GM12878 (cell line): ENCODE data around the gene ISG15. TPM values are rescaled to one million over a fixed set of nuclear protein-coding genes. Genes with fewer than 3 reads are reported as not detected.

Source experiments
- ATAC-seq: fragments of 200-7000 bp; cut with Tn5 transposase; 3 replicates; pipeline ENCODE4 v1.9.1; 2020; ENCODE audit warnings: mild to moderate bottlenecking, moderate library complexity
- BruUV-seq: library from RNA; stranded (reverse); fragments of 400-500 nt; replicated peaks from 2 replicates; lab custom pipeline; 2021; lab: Mats Ljungman, UMichigan
- CTCF ChIA-PET: fragments of 300-600 bp; sonication (Branson Sonifier 250); formaldehyde crosslinking; extraction: SDS; loops from one replicate; lab custom pipeline; 2021; ENCODE audit warnings: inconsistent platforms; lab: Yijun Ruan, JAX
- POLR2A ChIA-PET: fragments of 350-600 bp; formaldehyde crosslinking; extraction: SDS; loops from one replicate; lab custom pipeline; 2021; ENCODE audit warnings: inconsistent platforms; lab: Charles Lee
- RAD21 ChIA-PET: fragments of 300-600 bp; sonication (Branson Sonifier 250); formaldehyde crosslinking; loops from one replicate; lab custom pipeline; 2023; ENCODE audit warnings: antibody characterized with exemption; ENCODE audit not compliant: unreplicated experiment; lab: Charles Lee
- SMC1A ChIA-PET: fragments of 300-600 bp; sonication (Branson Sonifier 250); formaldehyde crosslinking; loops from one replicate; lab custom pipeline; 2023; ENCODE audit not compliant: unreplicated experiment, uncharacterized antibody; lab: Charles Lee
- DNase-seq: peaks from one replicate; pipeline ENCODE4 v3.0.0-alpha.2; 2011; ENCODE audit warnings: low read depth, low spot score
- FAIRE-seq: peaks from 3 replicates; lab custom pipeline; 2011; peaks lifted over from hg19 to GRCh38; lab: Jason Lieb, UNC
- H2AFZ ChIP-seq: 2 replicates; pipeline ENCODE4 v1.6.0; 2011; ENCODE audit warnings: low read depth, low read length, control low read depth; ENCODE audit not compliant: control insufficient read depth
- H3K27ac ChIP-seq: 2 replicates; pipeline ENCODE4 v1.5.1; 2011; ENCODE audit warnings: control low read depth; ENCODE audit not compliant: control insufficient read depth, insufficient read depth
- H3K27me3 ChIP-seq, 2 experiments: replicated peaks in 1 of 2; 2 replicates each; pipeline versions ENCODE4 v1.6.0 to v1.6.1; 2011; ENCODE audit warnings: low read length in 1 of 2; ENCODE audit not compliant: control insufficient read depth in 2 of 2, insufficient read depth in 2 of 2
- H3K36me3 ChIP-seq, 2 experiments: 2 replicates each; pipeline ENCODE4 v1.5.1; 2011; ENCODE audit warnings: low read length in 1 of 2; ENCODE audit not compliant: control insufficient read depth in 2 of 2, insufficient read depth in 2 of 2
- H3K4me1 ChIP-seq: 2 replicates; pipeline ENCODE4 v1.6.1; 2011; ENCODE audit warnings: mild to moderate bottlenecking, low read length, moderate library complexity, mixed read lengths; ENCODE audit not compliant: control insufficient read depth, insufficient read depth
- H3K4me2 ChIP-seq: 2 replicates; pipeline ENCODE4 v1.6.0; 2011; ENCODE audit warnings: control low read depth; ENCODE audit not compliant: control insufficient read depth, insufficient read depth
- H3K4me3 ChIP-seq: fragments of 200-600 bp; sonication (generic); 2 replicates; pipeline ENCODE4 v1.5.1; 2016
- H3K79me2 ChIP-seq: 2 replicates; pipeline ENCODE4 v1.6.0; 2011; ENCODE audit warnings: low read length; ENCODE audit not compliant: control insufficient read depth, insufficient read depth
- H3K9ac ChIP-seq: 2 replicates; pipeline ENCODE4 v1.8.0; 2011; ENCODE audit warnings: low read length, control low read depth, mixed read lengths; ENCODE audit not compliant: control insufficient read depth, insufficient read depth
- H3K9me3 ChIP-seq: replicated peaks from 3 replicates; pipeline ENCODE4 v1.5.1; 2011; ENCODE audit warnings: mild to moderate bottlenecking, low read length; ENCODE audit not compliant: control insufficient read depth, insufficient read depth
- H4K20me1 ChIP-seq: 2 replicates; pipeline ENCODE4 v1.6.0; 2011; ENCODE audit not compliant: control insufficient read depth, insufficient read depth
- MEF2A ChIP-seq: IDR thresholded peaks from 2 replicates; pipeline ENCODE4 v1.6.1; 2011; ENCODE audit warnings: low read depth, mild to moderate bottlenecking, low read length, moderate library complexity; ENCODE audit not compliant: insufficient read depth
- MYC ChIP-seq: IDR thresholded peaks from 2 replicates; pipeline ENCODE4 v1.6.1; 2011; ENCODE audit warnings: mild to moderate bottlenecking, low read length, moderate library complexity, inconsistent platforms; ENCODE audit not compliant: insufficient read depth, insufficient replicate concordance, insufficient read length, severe bottlenecking
- NBN ChIP-seq: fragments of 450-650 bp; IDR thresholded peaks from 2 replicates; pipeline ENCODE4 v1.6.1; 2016
- RUNX3 ChIP-seq: IDR thresholded peaks from 2 replicates; pipeline ENCODE4 v1.6.1; 2012; ENCODE audit warnings: low read length, inconsistent platforms
- TCF3 ChIP-seq: IDR thresholded peaks from 2 replicates; pipeline ENCODE4 v1.6.1; 2012; ENCODE audit warnings: low read depth, mild to moderate bottlenecking, low read length, borderline replicate concordance; ENCODE audit not compliant: insufficient read depth
- WGBS: methylation state at CpG from one replicate; pipeline ENCODE4 v1.1.6; 2016; ENCODE audit warnings: low lambda C conversion rate; ENCODE audit not compliant: insufficient replicate concordance, insufficient coverage; ENCODE audit errors: missing lambda C conversion rate; 5-methylcytosine and 5-hydroxymethylcytosine counted together
- in situ Hi-C: fragments of 300-500 bp; cut with MboI; formaldehyde crosslinking; loops from 9 replicates; pipeline ENCODE4 v1.14.3; 2018; ENCODE audit warnings: mixed read lengths
- intact Hi-C: fragments of 100-400 bp; cut with micrococcal nuclease; formaldehyde crosslinking; loops from one replicate; pipeline ENCODE4 v1.14.2; 2022; ENCODE audit not compliant: unreplicated experiment
- polyA plus RNA-seq, 11 experiments: library from polyadenylated mRNA; depleted of rRNA in 4 of 11; unstranded in 6 of 11; stranded (reverse) in 5 of 11; fragments of >200 nt; fragmentation: Nextera tagmentation in 4 of 11; fragmentation: Illumina TruSeq in 1 of 11; extraction: Ambion mirVana in 4 of 11; extraction: Trizol in 1 of 11; gene quantifications; 1 replicate in 1 of 11; 2 replicates in 10 of 11; pipeline versions ENCODE4 v1.2.1 to v1.2.3, GENCODE V29; 2011 to 2016; ENCODE audit warnings: inconsistent platforms in 2 of 11, missing spikeins in 2 of 11, low read depth in 1 of 11
- total RNA-seq, 4 experiments: library from RNA; depleted of rRNA in 3 of 4; stranded (reverse); fragments of >200 nt in 3 of 4; fragmentation: Illumina TruSeq in 1 of 4; extraction: Trizol in 1 of 4; gene quantifications; 2 replicates each; pipeline versions ENCODE4 v1.2.1 to v1.2.3, GENCODE V29; 2013 to 2021
- TF ChIP-seq, protein P1 (sequence below): fragments of 450-650 bp; IDR thresholded peaks from 2 replicates; pipeline ENCODE4 v1.6.1; 2018; ENCODE audit warnings: mild to moderate bottlenecking, low read depth, moderate library complexity; ENCODE audit not compliant: partially characterized antibody
- TF ChIP-seq, protein P2 (sequence below): IDR thresholded peaks from 2 replicates; pipeline ENCODE4 v1.6.1; 2012; ENCODE audit warnings: low read depth, low read length, improper control_type of control experiment
- TF ChIP-seq, protein P3 (sequence below): fragments of 150-350 bp; IDR thresholded peaks from 2 replicates; pipeline ENCODE4 v1.6.1; 2014; ENCODE audit warnings: mild to moderate bottlenecking, low read depth, low read length

ISG15 gene
- total and polyA plus RNA-seq, 10 of the 15 experiments (the other 5 are each of a cell fraction or from before 2014, with no cell fraction given), result 7.8 to 384 (median 274) TPM

DNA sequence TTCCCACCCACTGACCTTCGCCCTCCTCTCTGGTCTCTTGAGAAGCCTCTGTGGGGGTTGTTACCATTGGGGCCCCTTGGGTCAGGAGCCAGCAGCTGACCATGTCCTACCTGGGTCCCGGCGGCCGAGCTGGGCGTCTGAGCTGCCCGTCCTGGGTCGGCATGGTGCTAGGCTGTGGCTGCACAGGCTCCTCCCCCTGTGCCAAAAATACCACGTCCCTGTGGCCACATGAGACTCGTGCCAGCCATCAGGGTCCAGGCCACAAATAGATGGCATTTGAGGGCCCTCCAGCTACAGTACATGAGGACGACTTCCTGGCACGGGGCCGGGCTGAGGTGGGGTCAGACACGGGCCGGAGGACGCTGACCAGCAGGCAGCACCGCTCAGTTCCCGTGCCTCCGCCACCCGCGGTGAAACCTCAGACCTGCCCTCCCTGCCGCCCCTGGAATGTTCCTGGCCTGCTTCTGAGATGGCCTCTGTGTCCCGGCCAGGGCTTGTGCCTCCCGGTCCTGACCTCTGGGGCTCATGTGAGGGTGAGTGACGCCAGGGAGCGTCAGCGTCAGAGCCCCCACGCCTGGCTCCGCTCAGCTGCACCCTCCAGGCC lies 31.2 kb upstream of the ISG15 start, which contains the start of gene PERM1:
PERM1 (minus strand) TSS at position 139 of the 604 bp plus-strand sequence. CDS start 1,064 bp downstream, outside the sequence.
- SMC1A ChIA-PET, result interaction anchor here (0.7 to 2.2 kb wide), 4 partner anchors 15 to 228 kb away, joined by 3 to 5 read pairs (median 4); partner anchors contain the start of gene PLEKHN1
- intact Hi-C loops, result no loop called here
- TF ChIP-seq MYC, result no peak
- H3K4me1 ChIP-seq, result no peaks in the 10 kb centered on the region
- RAD21 ChIA-PET, result interaction anchor here (1.0 to 2.2 kb wide), 6 partner anchors 8 to 309 kb away, joined by 3 to 16 read pairs (median 6); partner anchors contain the start of gene ISG15
- CTCF ChIA-PET, result interaction anchor here (1.6 to 8.0 kb wide), 7 partner anchors 11 to 310 kb away, joined by 4 to 56 read pairs (median 12); no protein-coding TSS in a partner anchor
- no peaks in the 10 kb centered on the region for H4K20me1 ChIP-seq
- no peaks in the 10 kb centered on the region for H3K79me2 ChIP-seq
- POLR2A ChIA-PET, result interaction anchor here (0.8 kb wide), 2 partner anchors 15 to 32 kb away, joined by 3 read pairs; partner anchors contain the start of genes ISG15 and PLEKHN1
- in situ Hi-C loops, result loop anchor here (5.0 kb wide), 1 partner anchor 80 kb away; no protein-coding TSS in a partner anchor
- H3K27ac ChIP-seq, result no peak within 1 kb of the TSS
- FAIRE-seq, result no peak
- H3K36me3 ChIP-seq, result no peaks in the 10 kb centered on the region
- no peak within 1 kb of the TSS for H3K4me2 ChIP-seq
- no peak for ATAC-seq
- DNase-seq, result no peak
- 38% methylated on average over 28 of the region's 28 CpGs for WGBS
- no peaks in the 10 kb centered on the region; the same call in 2 of the 3 replicates for H3K9me3 ChIP-seq
- no TSS peak for BruUV-seq
- H3K4me3 ChIP-seq, result no peak within 1 kb of the TSS
- H3K9ac ChIP-seq, result no peak within 1 kb of the TSS
- no peaks in the 10 kb centered on the region for H3K27me3 ChIP-seq
- H2AFZ ChIP-seq, result no peak within 1 kb of the TSS

DNA sequence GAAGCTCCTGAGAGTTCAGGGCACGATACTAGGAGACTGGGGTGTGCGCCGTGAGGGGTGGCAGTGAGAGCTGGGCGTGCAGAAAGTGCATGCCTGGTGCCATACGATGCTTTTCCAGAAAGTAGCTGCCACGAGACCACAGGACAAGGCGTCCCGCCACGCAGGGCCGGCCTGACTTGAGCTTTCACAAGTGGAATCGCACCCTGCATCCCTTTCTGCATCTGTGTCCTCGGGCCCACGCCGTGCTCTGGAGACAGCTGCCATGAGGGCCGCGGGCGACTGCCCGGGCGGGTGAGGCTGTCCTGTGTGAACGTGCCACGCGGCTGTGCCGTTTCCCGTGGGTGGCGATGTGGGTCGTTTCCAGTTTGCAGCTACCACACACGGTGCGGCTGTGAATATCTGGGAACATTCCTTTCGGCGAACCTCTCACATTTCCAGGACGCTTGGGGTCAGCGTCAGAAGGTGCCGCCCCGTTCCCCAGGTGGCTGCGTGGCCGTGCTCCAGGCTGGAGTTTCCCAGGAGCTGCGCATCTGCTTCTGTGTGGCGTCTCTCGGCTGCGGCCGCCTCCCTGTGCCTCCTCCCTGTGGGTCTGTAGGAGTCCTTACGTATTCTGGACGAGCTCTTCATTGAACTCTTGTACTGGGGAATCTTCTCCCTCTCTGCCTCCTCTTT lies 30.4 kb upstream of the ISG15 start:
- H4K20me1 ChIP-seq, result no peaks in the 10 kb centered on the region
- SMC1A ChIA-PET, result interaction anchor here (0.8 to 2.2 kb wide), 5 partner anchors 14 to 81 kb away, joined by 3 to 5 read pairs (median 4); partner anchors contain the start of gene PLEKHN1
- no peak for DNase-seq
- RAD21 ChIA-PET, result interaction anchor here (0.6 to 2.2 kb wide), 10 partner anchors 19 to 308 kb away, joined by 3 to 16 read pairs (median 3); partner anchors contain the start of genes C1orf159 and ISG15
- H3K9ac ChIP-seq, result no peak overlapping the region
- POLR2A ChIA-PET, result interaction anchor here (0.6 kb wide), 2 partner anchors 20 to 621 kb away, joined by 4 to 5 read pairs; no protein-coding TSS in a partner anchor
- no peak overlapping the region for H3K4me2 ChIP-seq
- no peaks in the 10 kb centered on the region for H3K27me3 ChIP-seq
- in situ Hi-C loops, result loop anchor here (5.0 kb wide), 1 partner anchor 79 kb away; no protein-coding TSS in a partner anchor
- intact Hi-C loops, result no loop called here
- no TSS peak for BruUV-seq
- WGBS, result 67% methylated on average over 38 of the region's 43 CpGs
- no peaks in the 10 kb centered on the region for H3K4me1 ChIP-seq
- no peak for ATAC-seq
- FAIRE-seq, result no peak
- H3K4me3 ChIP-seq, result no peak overlapping the region
- no peaks in the 10 kb centered on the region for H3K36me3 ChIP-seq
- no peaks in the 10 kb centered on the region for H3K79me2 ChIP-seq
- CTCF ChIA-PET, result interaction anchor here (0.7 to 8.0 kb wide), 8 partner anchors 10 to 309 kb away, joined by 3 to 71 read pairs (median 17); no protein-coding TSS in a partner anchor
- H3K27ac ChIP-seq, result no peak overlapping the region
- no peaks in the 10 kb centered on the region; the same call in 2 of the 3 replicates for H3K9me3 ChIP-seq
- H2AFZ ChIP-seq, result no peak overlapping the region
- TF ChIP-seq TCF3 (no peak), RUNX3 (no peak), MEF2A (no peak), NBN (no peak)
- TF ChIP-seq, protein P1, sequence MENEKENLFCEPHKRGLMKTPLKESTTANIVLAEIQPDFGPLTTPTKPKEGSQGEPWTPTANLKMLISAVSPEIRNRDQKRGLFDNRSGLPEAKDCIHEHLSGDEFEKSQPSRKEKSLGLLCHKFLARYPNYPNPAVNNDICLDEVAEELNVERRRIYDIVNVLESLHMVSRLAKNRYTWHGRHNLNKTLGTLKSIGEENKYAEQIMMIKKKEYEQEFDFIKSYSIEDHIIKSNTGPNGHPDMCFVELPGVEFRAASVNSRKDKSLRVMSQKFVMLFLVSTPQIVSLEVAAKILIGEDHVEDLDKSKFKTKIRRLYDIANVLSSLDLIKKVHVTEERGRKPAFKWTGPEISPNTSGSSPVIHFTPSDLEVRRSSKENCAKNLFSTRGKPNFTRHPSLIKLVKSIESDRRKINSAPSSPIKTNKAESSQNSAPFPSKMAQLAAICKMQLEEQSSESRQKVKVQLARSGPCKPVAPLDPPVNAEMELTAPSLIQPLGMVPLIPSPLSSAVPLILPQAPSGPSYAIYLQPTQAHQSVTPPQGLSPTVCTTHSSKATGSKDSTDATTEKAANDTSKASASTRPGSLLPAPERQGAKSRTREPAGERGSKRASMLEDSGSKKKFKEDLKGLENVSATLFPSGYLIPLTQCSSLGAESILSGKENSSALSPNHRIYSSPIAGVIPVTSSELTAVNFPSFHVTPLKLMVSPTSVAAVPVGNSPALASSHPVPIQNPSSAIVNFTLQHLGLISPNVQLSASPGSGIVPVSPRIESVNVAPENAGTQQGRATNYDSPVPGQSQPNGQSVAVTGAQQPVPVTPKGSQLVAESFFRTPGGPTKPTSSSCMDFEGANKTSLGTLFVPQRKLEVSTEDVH, result no peak
- TF ChIP-seq, protein P2, sequence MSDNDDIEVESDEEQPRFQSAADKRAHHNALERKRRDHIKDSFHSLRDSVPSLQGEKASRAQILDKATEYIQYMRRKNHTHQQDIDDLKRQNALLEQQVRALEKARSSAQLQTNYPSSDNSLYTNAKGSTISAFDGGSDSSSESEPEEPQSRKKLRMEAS, result no peak
- TF ChIP-seq, protein P3, sequence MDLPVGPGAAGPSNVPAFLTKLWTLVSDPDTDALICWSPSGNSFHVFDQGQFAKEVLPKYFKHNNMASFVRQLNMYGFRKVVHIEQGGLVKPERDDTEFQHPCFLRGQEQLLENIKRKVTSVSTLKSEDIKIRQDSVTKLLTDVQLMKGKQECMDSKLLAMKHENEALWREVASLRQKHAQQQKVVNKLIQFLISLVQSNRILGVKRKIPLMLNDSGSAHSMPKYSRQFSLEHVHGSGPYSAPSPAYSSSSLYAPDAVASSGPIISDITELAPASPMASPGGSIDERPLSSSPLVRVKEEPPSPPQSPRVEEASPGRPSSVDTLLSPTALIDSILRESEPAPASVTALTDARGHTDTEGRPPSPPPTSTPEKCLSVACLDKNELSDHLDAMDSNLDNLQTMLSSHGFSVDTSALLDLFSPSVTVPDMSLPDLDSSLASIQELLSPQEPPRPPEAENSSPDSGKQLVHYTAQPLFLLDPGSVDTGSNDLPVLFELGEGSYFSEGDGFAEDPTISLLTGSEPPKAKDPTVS, result no peak
